SIG-M5 treated with dmso at 0.1 percent for 504 hours (cell line): Measurements from ENCODE around the gene ENTR1.
"Not testable (repeated sequence)": the region's sequence is repeated elsewhere in the genome, so short reads cannot be mapped to it uniquely, and the experiment has no call there.

Experiments
- DNase-seq: peaks from one replicate; lab custom pipeline; 2025; ENCODE audit not compliant: unreplicated experiment; lab: John Stamatoyannopoulos, UW

ENTR1 gene

DNA sequence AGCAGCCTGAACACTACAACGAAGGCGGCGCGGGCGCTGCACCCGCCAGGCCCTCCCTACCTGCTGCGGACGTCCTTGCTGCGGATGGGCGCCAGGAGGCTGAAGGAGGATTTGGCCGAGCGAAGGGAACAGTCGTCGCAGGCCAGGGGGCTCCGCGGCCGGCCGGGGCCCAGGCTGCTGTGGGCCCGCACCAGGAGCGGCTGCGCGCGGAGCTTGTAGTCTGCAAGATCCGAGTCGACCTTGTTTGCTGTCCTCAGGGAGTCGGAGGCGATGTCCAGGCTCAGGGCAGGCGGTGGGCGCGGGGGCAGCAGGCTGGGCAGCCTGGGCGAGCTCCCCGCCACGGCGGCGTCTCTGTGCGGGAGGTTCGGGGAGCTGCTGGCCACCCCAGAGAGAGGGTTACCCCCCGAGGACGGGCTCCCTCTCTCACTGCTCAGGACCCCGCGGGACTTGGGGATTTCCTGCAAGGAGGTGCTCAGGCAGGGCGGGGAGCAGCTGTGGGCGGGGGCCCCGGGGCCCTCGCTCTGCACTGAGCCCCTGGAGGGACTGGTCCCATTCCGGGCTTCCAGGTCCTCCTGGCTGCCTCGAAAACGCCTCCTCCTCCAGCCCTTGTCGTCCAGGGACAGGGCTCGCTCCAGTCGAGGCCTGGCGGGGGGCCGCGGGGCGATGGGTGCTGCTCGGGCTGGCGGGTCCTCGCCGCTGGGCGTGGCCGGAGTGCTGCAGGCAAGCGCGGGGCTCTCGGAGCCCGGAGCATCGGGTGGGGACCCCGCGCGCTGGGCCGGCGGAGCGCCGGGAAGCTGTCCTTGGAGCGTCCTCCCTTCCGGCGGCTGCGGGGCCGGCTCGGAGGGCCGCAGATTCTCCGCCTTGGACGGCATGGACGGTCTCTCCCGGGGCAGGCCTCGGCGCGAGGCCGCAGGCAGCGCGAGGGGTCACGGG is 28.4 kb upstream of the ENTR1 start:
- no peak for DNase-seq

DNA sequence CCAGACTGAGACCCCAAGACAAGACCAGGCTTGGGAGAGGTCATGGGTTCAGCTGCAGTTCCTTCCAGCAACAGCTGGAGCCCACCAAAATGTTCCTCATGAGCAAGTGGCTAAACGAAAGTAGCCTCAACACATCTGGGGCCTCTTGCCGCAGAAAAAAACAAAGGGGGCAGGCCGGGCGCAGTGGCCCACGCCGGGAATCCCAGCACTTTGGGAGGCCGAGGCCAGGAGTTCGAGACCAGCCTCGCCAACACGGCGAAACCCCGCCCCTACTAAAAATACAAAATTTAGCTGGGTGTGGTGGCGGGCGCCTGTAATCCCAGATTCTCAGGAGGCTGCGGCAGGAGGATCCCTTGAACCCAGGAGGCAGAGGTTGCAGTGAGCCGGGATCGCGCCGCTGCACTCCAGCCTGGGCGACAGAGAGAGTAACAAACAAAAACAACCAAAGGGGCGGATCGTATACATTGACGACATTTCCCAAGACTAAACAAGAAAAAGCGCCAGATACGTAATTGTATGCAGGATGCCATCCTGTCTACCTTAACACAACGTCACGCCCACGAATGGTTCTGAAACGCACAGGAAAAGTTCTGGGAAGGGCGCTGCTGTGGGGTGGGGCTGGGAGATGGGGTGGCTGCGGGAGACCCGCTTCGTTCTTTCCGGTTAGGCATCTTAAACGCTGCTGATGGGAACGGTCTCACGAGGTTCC is 27.6 kb upstream of the ENTR1 start:
- DNase-seq, result no peak

DNA sequence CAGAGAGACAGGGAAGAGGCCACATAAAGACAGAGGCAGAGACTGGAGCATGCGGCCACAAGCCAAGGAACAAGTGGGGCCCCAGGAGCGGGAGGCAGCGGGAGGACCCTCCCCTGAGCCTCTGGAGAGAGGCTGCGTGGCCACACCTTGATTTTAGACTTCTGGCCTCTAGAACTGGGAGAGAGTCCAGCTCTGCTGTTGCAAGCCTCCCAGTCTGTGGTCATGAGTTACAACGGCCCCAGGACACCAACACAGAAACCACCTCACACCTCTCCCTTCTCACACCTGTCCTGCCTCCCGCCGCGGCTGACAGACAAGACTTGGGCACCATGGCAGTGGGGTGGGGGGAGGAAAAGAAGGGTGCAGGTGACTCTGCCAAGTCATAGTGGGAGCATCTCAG is 27.0 kb upstream of the ENTR1 start:
- DNase-seq, result no peak

DNA sequence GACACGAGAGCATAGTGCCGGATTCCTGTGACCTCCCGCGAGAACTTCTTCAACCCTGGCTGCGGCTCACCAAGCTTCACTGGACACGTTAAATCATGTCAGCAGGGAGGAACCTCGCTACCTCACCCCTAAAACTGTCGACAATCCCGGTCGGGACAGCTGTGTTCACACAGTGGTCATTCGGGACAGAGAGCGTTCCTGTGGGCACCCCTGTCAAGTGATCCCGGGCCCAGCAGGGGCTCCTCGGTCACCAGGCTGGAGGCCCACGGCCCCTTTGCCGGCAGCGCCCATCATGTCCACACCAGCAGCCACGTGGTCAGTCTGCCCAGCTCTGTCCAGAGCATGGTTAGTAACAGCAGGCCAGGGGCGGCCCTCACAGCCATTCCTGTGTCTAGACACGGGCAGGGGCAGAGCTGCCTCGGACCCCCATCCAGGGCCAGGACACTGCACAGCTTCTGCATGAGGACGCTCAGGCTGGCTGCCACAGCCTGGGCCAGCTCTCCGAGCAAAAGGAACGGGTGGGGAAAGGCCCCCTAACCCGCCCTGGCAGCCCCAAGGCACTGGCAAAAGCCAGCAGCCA is 25.7 kb upstream of the ENTR1 start:
- no peak for DNase-seq

DNA sequence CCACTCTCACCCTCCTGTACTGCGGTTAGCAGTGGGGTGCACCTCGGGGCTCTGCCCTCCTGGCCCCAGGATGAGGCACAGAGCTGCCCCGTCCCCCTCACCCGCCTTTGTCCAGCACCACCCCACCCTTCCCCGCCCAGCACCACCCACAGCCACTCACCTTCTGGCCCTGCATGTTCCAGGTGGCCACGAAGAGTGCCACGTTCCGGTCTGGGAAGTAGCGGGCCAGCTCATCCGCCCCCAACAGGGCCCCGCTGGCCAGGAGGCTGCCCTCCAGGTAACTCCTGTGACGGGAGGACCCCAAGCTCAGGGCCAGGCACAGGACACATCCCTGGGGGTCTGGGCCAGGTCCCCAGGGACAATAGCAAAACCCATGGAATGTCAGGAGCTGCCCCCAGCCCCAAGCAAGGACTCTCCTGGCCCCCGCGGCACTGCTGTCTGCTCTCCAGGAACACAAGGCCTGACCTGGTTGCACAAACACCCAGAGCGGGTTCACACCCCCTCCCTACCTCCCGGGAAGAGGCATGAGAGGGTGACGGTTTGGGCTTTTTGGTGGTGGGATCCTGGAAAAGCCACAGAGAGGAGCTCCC is 24.3 kb upstream of the ENTR1 start:
- DNase-seq, result no peak

DNA sequence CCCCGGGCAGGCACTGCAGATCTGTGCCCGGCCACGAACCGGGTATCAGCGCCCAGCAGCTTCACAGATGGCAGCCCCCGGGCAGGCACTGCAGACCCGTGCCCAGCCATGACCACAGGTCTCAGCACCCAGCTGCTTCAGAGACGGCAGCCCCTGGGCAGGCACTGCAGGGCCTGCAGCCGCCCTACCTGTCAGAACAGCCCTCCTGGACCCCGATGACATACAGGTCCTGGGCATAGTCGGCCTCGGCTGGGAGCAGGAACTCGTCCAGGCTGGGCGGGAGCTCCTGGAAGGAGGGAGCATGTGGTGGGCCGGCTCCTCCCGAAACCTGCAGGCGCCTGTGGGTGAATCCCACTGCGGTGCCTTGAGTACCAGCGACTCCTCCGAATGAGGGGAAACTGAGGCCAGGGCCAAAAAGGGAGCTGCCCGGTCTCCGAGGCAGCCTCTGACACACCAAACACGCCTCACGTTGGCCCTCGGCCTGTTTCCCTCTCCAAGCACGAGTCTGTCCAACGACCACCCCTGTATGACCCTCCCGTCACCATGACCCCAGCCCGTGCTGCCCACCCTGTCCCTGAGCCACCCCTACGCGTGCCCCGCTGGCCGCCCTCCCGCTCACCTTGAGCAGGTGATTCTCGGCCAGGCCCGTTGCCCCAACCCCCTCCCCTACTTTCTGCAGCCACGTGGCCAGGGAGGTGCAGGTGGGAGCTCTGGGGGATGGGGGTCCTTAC is 23.6 kb upstream of the ENTR1 start:
- no peak for DNase-seq

DNA sequence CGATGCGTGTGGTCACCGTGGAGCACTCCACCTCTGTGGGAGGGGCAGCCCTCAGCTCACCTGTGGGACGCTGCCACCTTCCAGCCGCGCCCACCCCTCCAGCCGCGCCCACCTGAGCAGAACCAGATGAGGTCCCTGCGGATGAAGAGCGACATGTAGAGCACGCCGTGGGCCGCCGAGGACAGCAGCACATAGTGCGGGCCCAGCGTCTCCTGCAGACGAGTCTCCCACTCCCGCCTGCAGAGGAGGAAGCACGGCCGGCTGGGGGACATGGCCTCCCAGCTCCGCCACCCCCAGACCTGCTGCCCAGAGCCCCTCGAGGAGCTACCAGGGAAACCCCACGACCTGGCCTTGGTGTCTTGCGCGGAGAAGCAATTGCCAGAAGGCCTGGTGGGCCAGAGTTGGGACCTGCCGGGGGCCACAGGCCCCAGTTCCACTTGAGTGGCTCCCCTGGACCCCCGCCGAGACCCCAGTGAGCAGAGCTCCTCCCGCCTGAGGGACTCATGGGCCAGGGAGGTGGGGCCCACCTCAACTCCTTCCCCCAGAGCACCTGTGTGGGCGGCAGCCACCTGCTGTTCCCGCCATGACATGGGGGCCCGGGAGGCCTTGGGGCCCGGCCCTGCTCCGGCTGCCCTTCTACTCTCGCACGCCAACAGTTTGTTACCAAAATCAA is 22.8 kb upstream of the ENTR1 start:
- DNase-seq, result no peak

DNA sequence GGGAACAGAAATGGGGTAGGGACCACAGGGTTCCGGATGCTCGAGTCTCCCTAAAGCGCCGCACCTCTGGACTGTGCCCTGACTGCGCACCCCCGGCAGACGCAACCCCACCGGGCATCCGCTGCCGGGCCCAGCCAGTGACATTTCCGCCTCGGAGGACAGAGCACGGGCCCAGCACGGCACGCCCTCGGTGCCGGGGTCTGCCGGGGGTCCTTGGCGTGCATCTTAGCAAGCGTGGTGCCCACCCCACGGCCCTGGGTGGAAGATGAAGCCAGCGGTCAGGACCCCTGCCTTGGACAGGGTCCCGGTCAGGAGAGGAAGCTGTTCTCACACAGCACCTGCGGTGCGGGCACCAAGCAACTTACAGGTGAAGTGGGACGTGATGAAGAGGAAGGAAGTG is 22.2 kb upstream of the ENTR1 start:
- DNase-seq, result no peak

DNA sequence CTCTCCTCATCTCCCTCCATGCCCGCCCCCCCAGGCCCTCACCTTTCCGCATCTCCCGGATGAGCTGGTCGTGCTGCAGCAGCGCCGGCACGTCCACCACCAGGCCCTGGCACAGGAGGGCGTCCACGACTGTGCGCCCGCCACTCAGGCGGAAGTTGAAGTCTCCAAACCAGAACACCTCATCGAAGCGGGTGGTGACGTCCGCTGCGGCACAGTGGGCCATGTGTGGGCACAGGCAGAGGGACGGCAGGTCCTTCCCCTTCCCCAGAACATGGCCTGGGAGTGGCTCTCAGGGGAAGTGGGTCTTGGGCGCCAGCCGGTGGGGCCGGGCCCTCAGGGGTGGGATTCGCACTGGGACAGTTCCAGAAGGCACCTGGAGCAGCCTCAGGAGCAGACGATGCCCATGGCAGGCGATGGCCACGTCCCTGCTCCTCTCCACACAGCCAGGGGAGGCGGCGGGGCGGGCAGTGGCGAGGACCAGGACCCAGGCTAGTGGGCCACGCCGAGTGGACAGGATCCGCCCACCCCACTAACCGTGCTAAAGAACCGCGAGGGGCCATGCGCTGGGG is 21.5 kb upstream of the ENTR1 start:
- DNase-seq, result no peak

DNA sequence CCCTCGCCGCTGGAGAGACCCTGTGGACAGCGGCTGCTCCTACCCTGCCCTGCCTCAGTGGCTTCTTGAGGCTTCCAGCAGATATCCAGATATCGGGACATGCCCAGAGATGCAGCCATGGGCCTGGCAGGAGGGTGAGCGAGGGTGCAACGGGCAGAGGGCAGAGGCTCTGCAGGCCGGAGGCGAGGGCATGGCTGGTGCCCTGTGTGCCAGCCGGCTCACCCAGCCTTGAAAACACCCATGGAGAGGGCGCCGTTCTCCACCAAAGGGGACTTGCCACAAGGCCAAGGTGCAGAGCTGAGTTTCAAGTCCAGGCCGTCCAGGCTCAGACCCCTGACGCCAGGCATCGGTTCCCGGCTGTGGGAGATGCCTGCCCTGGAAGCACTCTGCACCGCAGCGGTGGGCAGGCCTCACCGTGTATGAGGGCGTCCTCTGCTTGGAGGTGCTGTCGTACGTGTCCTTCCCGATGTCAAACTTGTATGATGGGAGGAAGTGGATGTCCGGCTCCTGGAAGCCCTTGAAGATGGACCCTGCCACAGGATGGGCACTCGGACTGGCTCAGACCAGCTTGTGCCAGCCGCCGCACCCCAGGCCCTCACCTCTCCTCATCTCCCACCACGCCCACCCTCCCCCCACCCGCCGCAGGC is 20.3 kb upstream of the ENTR1 start:
- DNase-seq, result no peak

DNA sequence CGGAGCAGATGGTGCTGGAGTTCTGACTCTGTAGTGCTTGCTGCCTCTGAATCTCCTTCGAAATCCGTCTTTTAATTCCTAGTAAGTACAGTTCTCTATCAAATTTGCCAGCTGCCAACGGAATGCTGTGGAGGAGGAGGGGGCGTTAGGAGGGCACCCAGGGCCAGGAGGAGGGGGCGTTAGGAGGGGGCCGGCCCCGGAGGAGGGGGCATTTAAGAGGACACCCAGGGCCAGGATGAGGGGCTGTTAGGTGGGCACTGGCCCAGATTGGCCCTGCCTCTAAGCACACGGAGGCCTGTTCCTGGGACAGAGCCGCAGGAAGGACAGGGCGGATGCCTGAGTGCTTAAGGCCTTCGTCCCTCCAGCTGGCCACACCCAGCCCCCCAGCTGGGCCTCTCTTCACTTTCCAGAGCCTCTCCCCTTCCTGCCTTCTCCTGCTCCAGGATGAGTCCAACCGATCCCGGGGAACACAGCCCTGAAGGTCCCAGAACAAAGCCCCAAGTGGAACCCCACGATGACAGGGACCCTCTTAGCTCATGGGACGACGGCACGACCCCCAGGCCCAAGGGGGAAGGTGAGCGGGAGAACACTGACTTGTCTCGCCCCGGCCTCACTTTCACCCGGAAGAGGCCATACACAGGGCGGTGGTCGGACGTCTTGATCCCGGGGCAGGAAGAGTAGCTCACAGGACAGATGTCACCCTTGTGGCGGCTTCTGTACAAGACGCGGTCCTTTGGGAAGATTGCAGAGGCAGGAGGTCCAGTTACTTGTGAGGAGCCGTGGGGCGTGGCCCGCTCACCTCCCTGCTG is 19.5 kb upstream of the ENTR1 start:
- no peak for DNase-seq

DNA sequence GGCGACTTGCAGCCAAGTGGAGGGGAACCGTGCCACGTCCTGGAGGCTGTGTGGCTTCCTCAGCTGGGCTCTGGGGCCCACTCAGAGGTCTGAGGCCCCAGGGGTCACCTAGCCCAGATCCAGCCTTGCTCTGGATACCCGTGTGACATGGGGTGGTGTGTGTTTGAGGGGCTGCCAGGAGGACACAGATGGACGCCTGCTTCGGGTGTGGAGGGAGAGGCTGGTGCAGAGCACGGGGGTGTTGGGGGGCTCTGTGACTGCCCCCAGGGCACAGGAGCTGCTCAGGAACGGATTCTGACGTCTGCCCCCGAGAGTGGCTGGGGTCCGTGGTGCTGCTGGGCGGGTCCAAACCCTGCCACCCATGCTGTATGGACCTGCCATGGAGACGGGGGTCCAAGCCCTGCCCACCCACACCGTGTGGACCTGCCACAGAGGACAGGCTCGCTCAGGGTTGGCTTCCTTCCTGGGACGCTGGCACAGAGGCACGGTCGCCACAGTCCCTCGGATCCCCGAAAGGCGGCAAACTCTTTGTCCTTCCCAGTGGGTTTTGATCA is 18.7 kb upstream of the ENTR1 start:
- no peak for DNase-seq

DNA sequence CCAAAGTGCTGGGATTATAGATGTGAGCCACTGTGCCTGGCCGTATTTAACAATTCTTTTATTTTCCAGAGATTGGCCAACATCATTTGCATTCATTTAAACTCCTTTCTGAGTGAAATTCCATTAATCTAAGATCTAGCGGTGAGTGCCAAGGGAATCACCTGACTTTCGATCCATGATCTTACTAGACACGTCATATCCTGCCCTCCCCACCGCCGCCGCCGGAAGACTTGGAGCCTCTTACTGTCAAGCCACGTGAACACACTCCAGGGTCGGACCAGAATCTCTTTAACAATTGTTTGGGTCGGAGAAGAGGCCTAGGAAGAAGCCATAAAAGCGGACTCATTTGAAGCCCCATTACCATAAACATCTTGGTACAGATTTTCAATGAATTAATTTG is 16.4 kb upstream of the ENTR1 start:
- DNase-seq, result no peak

DNA sequence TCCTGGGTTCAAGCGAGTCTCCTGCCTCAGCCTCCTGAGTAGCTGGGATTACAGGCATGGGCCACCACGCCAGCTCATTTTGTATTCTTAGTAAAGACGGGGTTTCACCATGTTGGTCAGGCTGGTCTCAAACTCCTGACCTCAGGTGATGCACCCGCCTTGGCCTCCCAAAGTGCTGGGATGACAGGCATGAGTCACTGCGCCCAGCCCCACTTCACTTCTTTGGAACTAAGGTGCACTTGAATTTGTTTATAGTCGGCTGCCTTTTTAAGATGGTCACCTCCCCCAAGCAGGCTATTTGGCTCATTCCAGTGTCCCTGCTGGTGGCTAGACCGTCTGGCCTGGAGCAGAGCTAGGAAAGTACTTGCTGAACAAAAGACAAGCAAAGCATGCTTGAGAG is 15.0 kb upstream of the ENTR1 start:
- not testable (repeated sequence) for DNase-seq

DNA sequence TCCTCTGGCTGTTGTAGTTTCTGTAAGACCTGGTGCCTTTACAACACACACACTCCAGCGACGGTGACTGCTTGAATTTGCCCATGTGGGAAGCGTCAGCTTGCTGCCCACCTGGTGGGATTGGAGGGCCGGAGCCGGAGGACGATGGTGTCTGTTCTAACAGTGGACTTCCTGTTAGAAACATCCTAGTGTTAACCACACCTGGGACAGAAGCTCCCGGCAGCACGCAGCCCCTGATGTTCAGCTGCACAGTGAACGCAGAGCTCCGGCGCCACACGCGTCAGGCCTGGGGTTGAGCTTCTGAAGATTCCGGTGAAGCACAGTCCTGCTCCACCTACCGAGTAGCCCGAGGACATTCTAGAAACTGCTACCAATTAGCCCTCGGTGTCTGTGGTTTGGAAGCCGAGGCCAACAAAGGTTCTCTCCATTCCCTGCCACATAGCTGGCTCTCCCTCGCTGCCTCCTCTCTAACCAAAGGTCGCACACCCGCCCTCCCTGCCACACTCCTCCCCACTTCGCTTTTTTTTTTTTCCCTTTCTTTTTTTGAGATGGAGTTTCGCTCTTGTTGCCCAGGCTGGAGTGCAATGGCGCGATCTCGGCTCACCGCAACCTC is 14.4 kb upstream of the ENTR1 start:
- no peak for DNase-seq

DNA sequence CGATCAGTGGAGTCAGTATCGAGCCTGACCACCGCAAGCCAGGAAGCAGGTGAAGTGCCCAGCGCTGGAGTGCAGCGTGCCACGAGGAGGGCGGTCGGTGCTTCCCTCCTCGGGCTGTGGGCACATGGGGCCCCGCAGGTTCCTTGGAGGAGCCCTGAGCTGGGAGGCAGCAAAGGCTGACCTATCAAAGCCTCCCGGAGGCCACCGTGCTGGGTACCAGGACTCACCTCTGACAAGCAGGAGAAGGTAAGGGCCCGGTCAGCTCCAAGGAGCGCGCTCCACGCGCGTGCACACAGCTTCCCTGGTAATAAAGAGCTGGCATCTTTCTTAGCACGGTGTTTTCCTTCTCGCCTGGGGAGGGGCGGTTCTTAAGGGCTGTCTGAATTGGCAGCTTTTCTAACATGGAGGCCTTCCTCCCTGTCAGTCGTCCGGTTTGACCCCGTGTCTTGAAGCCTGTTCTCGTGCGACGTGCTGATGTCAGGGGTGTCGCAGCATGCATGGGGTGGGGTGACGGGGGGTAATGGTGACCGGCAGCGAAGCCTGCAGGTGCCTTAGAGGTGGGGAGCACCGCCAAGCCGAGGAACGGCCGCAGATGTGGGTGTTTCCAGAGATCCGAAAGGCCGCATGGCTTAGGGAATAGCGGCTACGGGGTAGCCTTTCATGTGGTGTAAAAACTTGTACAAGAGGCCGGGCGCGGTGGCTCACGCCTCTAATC is 13.2 kb upstream of the ENTR1 start:
- DNase-seq, result no peak

DNA sequence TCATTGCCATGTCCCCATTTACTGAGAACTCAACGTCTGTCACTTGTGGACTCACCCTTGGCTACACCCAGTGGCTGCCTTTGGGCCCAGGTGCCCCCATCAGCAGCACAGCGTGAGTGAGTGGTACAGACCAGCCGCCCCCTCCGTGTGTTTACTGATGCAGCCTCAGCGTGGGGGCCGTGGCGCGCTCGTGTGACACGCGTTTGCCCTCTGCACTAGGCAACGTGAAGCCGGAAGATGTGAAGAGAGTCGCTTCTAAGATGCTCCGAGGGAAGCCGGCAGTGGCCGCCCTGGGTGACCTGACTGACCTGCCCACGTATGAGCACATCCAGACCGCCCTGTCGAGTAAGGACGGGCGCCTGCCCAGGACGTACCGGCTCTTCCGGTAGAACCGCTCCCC is 12.5 kb upstream of the ENTR1 start:
- no peak for DNase-seq
